ENCODE results near the gene GRK7. TPM values are rescaled to one million over a fixed set of nuclear protein-coding genes. Genes with fewer than 3 reads are reported as not detected.
"Not testable (repeated sequence)": the region's sequence is repeated elsewhere in the genome, so short reads cannot be mapped to it uniquely, and the experiment has no call there.

The GRK7 gene
- total RNA-seq, 1 experiment from 2014 or later: not detected

- no peak for DNase-seq (ENCODE audit: low spot score)
- CTCF ChIA-PET: no interaction called here
- Histone ChIP-seq H3K9me3 (ENCODE audit: low read depth, low read length, poor library complexity, severe bottlenecking) (no peaks in the 10 kb centered on the region), H3K4me1 (ENCODE audit: insufficient read depth, low read length, poor library complexity, severe bottlenecking) (peaks cover 34% of the 10 kb centered on the region), H3K36me3 (ENCODE audit: insufficient read depth, low read length, poor library complexity, severe bottlenecking) (no peaks in the 10 kb centered on the region), H3K27me3 (replicated peaks; ENCODE audit: insufficient read depth, low read depth, low read length, poor library complexity) (no peaks in the 10 kb centered on the region), H3K4me3 (ENCODE audit: low read depth, low read length, poor library complexity, severe bottlenecking) (no peak overlapping the region), H3K27ac (ENCODE audit: low read depth, low read length, poor library complexity, severe bottlenecking) (peak overlapping the region; percentile 67)
- POLR2A ChIA-PET (ENCODE audit: low non-redundant PET): no interaction called here
- no peak for TF ChIP-seq EZH2 (IDR thresholded peaks at IDR 0.05; ENCODE audit: borderline replicate concordance, low read depth, low read length, poor library complexity, severe bottlenecking)
- TF ChIP-seq, protein P1, sequence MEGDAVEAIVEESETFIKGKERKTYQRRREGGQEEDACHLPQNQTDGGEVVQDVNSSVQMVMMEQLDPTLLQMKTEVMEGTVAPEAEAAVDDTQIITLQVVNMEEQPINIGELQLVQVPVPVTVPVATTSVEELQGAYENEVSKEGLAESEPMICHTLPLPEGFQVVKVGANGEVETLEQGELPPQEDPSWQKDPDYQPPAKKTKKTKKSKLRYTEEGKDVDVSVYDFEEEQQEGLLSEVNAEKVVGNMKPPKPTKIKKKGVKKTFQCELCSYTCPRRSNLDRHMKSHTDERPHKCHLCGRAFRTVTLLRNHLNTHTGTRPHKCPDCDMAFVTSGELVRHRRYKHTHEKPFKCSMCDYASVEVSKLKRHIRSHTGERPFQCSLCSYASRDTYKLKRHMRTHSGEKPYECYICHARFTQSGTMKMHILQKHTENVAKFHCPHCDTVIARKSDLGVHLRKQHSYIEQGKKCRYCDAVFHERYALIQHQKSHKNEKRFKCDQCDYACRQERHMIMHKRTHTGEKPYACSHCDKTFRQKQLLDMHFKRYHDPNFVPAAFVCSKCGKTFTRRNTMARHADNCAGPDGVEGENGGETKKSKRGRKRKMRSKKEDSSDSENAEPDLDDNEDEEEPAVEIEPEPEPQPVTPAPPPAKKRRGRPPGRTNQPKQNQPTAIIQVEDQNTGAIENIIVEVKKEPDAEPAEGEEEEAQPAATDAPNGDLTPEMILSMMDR (conservative IDR thresholded peaks at IDR 0.05; ENCODE audit: low read depth, low read length): no peak
- intact Hi-C loops (cut with micrococcal nuclease; ENCODE audit: unreplicated experiment): no loop called here
- BruUV-seq (replicated peaks): no TSS peak
Measured at GRCh38 chr3:141797819-141798447, 34.7 kb downstream of the GRK7 start.

DNA sequence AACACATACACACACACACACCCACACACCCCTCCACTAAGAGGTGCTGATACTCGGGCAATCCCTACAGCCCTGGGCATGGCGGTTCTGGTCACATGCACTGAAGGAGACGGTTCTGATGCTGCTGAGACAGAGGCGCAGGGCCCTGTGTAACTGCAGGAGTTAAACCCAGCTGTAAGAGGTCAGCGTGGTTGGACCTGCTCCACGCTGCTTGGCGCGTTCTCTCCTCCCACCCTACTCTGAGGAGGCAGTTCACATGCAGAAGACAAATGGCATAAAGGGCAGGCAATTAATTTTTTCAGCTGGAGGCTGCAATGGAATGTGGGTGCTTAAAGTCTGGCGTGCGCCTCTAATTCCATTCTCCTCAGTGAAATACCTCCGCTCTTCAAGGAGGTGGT lies 35.2 kb downstream of the GRK7 start:
- TF ChIP-seq, protein P1 (conservative IDR thresholded peaks at IDR 0.05; ENCODE audit: low read depth, low read length): no peak
- no peak for TF ChIP-seq EZH2 (IDR thresholded peaks at IDR 0.05; ENCODE audit: borderline replicate concordance, low read depth, low read length, poor library complexity, severe bottlenecking)
- Histone ChIP-seq H3K27me3 (replicated peaks; ENCODE audit: insufficient read depth, low read depth, low read length, poor library complexity) (no peaks in the 10 kb centered on the region), H3K4me3 (ENCODE audit: low read depth, low read length, poor library complexity, severe bottlenecking) (no peak overlapping the region), H3K9me3 (ENCODE audit: low read depth, low read length, poor library complexity, severe bottlenecking) (no peaks in the 10 kb centered on the region), H3K36me3 (ENCODE audit: insufficient read depth, low read length, poor library complexity, severe bottlenecking) (no peaks in the 10 kb centered on the region), H3K27ac (ENCODE audit: low read depth, low read length, poor library complexity, severe bottlenecking) (no peak overlapping the region), H3K4me1 (ENCODE audit: insufficient read depth, low read length, poor library complexity, severe bottlenecking) (peaks cover 34% of the 10 kb centered on the region)
- POLR2A ChIA-PET (ENCODE audit: low non-redundant PET): no interaction called here
- BruUV-seq (replicated peaks): no TSS peak
- DNase-seq (ENCODE audit: low spot score): no peak
- CTCF ChIA-PET: no interaction called here
- intact Hi-C loops (cut with micrococcal nuclease; ENCODE audit: unreplicated experiment): no loop called here

DNA sequence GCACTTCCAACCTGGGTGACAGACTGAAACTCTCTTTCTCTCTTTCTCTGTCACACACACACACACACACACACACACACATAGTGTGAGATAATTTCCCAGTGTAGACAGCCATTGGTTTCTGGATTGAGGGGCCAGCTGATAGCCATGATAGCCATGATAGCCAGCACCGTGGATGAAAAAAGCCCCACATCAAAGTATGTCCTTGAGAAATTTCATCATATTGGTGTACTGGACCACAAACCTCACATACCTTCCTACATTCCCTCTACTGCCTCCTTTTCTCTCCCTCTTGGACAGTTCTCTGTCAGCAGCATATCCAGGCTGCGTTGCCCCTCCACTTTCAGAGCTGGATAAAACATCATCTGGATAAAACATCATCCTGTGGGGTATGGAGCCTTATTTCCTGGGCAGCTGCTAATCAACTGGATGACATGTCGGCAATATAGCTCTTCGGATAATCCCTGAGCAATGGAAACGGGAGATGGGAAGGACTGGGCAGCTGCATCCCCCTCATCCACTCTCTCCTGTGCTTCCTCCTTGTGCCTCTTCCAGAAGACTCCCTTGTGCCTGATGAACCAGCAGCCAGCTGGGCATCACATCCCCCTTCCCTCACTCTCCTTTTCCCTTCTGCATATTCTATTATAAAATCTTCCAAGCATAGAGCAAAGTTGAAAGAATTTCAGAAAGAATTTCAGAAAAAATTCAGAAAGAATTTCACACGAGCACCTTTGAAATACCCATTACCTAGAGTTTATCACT lies 39.3 kb downstream of the GRK7 start:
- TF ChIP-seq, protein P1 (conservative IDR thresholded peaks at IDR 0.05; ENCODE audit: low read depth, low read length): no peak
- no peak for TF ChIP-seq EZH2 (IDR thresholded peaks at IDR 0.05; ENCODE audit: borderline replicate concordance, low read depth, low read length, poor library complexity, severe bottlenecking)
- Histone ChIP-seq H3K9me3 (ENCODE audit: low read depth, low read length, poor library complexity, severe bottlenecking) (no peaks in the 10 kb centered on the region), H3K4me3 (ENCODE audit: low read depth, low read length, poor library complexity, severe bottlenecking) (no peak overlapping the region), H3K4me1 (ENCODE audit: insufficient read depth, low read length, poor library complexity, severe bottlenecking) (peaks cover 14% of the 10 kb centered on the region), H3K27me3 (replicated peaks; ENCODE audit: insufficient read depth, low read depth, low read length, poor library complexity) (no peaks in the 10 kb centered on the region), H3K36me3 (ENCODE audit: insufficient read depth, low read length, poor library complexity, severe bottlenecking) (no peaks in the 10 kb centered on the region), H3K27ac (ENCODE audit: low read depth, low read length, poor library complexity, severe bottlenecking) (no peak overlapping the region)
- BruUV-seq (replicated peaks): no TSS peak
- intact Hi-C loops (cut with micrococcal nuclease; ENCODE audit: unreplicated experiment): no loop called here
- no peak for DNase-seq (ENCODE audit: low spot score)
- CTCF ChIA-PET: no interaction called here
- POLR2A ChIA-PET (ENCODE audit: low non-redundant PET): interaction anchor here (0.7 kb wide), 1 partner anchor 47 kb away, joined by 3 read pairs; no protein-coding TSS in a partner anchor

DNA sequence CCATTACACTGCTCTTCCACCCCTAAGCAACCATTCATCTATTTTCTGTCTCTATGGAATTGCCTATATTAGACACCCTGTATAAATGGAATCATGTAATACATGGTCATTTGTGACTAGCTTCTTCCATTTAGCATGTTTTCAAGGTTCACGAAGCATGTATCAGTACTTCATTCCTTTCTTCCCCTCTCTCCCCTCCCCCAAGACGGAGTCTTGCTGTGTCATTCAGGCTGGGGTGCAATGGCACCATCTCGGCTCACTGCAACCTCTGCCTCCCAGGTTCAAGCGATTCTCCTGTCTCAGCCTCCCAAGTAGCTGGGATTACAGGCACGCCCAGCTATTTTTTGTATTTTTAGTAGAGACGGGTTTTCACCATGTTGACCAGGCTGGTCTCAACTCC lies 40.3 kb downstream of the GRK7 start:
- H3K27me3 ChIP-seq (replicated peaks; ENCODE audit: insufficient read depth, low read depth, low read length, poor library complexity); H3K27ac ChIP-seq (ENCODE audit: low read depth, low read length, poor library complexity, severe bottlenecking); H3K9me3 ChIP-seq (ENCODE audit: low read depth, low read length, poor library complexity, severe bottlenecking); H3K4me1 ChIP-seq (ENCODE audit: insufficient read depth, low read length, poor library complexity, severe bottlenecking); H3K4me3 ChIP-seq (ENCODE audit: low read depth, low read length, poor library complexity, severe bottlenecking); intact Hi-C loops (cut with micrococcal nuclease; ENCODE audit: unreplicated experiment); BruUV-seq (replicated peaks); CTCF ChIA-PET; DNase-seq (ENCODE audit: low spot score); H3K36me3 ChIP-seq (ENCODE audit: insufficient read depth, low read length, poor library complexity, severe bottlenecking): not testable (repeated sequence)
- POLR2A ChIA-PET (ENCODE audit: low non-redundant PET): interaction anchor here (0.6 kb wide), 1 partner anchor 1327 kb away, joined by 12 read pairs; no protein-coding TSS in a partner anchor
